Fibroblast of skin of left biceps (primary cell): ENCODE measurements around the gene APMAP.

Experiments
- DNase-seq, 2 experiments: peaks; one replicate each; pipeline ENCODE4 v3.0.0-alpha.2; 2013; ENCODE audit warnings: low read depth in 2 of 2

The APMAP gene

DNA sequence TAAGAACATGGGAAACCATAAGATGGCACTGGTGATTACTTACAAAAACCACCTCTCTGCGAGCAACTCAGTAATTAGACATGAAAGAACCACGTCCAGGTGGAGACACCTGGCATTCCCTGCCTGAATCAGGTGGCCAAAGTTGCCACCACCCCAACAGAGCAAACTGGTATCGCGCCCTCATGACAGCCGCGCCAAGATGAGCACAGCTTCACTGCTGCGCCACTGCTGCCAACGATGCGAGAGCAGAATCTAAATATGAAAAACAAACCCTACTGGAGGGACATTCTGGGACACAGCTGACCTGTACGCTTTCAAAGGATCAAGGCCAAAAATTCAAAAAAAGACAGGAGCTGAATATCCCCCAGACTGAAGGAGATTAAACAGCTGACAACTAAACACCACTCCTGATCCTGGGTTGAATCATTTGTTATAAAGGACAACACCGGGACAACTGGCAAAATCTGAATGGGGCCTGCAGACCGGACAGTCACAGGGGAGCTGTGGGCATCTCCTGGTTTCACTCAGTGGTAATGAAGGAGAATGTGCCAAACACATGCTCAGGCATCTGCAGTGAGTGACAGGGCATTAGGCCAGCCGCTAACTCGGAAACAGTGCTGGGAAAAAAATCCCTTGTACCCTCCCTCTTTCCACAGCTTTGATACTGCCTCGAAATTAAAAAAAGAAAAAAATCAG lies 26.1 kb downstream of the APMAP start:
- DNase-seq, result no peak

- DNase-seq, result no peak
These were observed 27.3 kb downstream of the APMAP start for GRCh38 chr20:24965065-24965919.

DNA sequence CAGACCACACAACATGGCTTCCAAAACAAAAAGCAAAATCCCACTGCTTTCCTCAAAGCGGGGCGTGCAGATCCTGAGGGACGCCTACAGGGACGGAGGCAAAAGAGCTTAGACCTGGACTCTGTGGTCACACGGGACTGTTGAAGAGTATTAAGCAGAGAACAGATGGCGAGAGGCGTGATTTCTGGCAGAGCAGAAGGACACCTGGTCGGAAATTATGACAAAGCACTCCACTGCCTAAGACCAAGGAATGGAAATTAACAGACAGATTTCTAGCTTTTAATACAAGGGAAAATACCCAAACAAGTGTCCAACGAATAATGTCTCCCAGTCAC lies 28.1 kb downstream of the APMAP start:
- no peak for DNase-seq

DNA sequence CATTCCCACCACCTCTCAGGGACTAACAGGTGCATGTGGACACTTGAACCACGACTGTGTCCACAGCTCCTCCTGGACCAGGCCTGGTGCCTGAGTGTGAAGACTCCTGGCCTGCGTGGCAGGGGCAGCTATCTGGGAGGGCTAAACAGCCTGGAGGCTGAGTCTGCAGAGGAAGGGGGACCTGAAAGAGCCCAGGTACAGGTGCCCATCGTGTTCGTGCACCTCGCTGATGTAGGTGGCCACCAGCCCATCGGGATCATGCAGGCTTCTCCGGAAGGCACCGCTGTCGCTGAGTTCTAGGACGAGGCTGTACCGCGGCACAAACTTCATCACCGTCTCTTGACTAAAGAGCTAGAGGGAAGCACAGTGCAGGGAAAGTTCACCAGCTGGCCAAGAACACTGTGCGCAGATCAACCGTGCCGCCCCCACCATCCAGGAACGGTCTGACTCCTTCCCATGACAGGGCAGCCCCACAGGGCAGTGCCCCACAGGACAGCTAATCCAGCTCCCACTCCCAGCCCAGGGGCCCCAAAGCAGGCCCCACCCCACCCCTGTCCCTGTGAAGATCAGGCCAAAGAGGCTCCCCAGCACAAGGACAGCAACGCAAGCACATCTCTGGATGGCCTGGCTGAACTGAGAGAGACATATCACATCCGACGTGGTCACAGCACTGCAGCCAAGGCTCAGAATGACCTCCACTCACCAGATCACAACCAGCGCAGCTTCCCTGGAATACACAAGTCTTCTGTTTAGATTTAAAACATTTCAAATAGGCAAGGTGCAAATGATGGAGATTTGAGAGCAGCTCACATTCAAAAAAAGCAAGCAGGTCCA lies 28.7 kb downstream of the APMAP start:
- DNase-seq, result no peak

GRCh38 chr20:24962510-24962909 lies 30.0 kb downstream of the APMAP start:
- DNase-seq, result no peak

GRCh38 chr20:24962182-24962492 lies 30.4 kb downstream of the APMAP start:
- no peak for DNase-seq

GRCh38 chr20:24961384-24962181 lies 31.0 kb downstream of the APMAP start:
- no peak for DNase-seq

DNA sequence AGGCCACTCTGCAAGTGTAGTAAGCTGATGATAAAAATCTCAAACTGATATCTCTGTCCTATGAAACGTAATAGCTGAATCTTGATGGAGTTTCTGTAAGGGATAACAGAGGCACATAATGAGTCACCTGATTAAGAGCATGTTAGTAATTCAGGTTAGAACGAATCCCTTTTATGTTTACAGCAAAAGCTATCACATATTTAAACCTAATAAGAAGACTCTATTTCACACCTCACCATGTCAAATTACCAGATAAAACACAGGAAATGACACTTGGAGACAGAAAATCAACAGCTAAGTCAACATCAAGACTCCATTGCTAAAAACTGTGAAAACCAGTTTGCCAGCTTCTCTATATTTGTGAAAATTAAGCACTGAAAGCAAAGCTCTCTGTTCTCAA lies 31.7 kb downstream of the APMAP start:
- no peak for DNase-seq

DNA sequence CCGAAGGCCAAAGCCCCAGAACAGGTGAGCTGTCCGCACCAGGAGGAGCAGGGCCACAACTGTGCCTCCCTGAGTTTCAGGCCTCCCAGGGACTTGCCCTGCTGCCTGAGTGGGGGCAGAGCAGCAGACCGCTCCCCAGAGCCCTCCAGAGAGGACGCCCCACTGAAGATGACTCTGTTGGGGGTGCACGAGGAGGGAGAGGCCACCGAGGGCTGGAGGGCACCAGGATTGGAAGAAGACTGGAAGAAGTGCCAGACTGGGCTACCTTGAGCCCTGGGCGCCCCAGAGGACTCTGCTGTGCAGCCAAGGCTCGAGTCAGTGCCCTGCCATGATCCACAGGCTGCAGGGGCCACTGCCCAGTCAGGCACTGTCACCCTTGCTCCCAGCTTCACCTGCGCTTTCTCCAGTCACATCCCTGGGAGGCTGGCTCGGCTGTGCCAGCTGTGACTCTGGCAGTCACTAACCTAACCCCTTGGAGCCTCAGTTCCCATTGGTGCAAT lies 32.2 kb downstream of the APMAP start:
- no peak for DNase-seq

DNA sequence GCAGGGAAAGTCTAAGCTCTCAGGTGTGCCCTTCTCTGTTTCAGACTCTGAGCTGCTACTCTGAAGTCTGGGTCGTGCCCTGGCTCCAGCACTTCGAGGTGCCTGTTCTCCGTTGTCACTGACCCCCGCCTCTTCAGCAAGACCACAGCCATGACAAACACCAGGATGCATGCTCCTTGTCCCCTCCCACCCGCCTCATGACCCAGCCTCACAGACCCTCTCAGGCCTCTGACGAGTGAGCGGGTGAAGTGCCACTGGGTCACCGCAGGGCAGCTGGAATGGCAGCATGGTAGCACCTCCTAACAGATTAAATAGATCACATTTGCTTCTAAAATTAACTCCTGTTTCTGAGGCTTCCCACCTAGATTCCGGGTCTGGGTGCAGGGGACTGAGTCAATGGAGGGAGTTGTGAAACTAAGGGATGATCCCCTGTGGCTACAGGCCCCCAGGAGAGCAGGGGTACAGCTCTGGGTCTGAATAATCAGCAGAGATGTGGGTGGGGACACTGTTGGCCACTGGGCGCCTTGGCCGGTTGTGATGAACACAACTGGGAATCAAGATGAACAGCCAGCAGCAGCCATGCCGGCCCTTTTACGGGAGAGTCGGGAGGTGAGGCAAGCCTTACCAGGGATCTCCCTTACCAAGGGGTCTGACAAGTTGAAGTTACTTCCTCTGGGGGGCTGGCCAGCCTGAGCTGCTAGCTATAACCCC lies 32.8 kb downstream of the APMAP start:
- no peak for DNase-seq

DNA sequence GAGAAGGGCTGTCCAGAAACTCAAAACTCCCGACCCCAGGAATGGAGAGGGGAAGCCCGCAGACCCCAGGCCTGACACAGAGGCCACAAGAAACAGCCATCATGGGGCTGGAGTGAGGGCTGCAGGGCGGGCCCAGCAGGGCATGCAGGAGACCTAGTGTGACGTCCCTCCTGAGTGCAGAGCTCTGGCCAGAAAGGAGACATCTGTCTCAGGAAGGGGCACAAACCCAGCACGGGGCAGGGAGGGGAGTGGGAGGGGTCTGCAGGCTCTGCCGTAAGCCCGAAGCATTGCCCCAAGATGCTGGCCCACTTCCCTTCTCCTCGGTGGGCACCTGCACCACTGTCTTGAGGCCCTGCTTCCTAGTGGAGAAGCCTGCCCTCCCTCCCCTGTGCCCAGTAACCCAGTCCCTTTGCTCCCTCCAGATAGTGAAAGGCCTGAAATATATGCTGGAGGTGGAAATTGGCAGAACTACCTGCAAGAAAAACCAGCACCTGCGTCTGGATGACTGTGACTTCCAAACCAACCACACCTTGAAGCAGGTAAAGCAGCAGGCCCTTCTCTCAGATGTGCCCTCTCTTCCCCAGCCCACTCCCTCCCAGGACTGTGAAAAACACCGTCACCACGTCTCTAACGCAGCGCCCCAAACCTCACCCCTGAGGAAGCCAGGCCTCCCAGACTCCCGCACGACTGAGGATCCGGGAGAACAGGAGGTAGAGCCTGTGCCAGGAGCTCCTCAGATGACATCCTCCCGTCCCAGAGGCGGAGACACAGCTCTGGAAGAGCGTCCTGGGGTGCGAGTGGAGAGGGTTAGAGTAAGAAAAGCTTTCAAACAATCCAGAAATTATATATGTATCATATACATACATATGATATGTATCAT lies 33.8 kb downstream of the APMAP start:
- DNase-seq, result no peak

DNA sequence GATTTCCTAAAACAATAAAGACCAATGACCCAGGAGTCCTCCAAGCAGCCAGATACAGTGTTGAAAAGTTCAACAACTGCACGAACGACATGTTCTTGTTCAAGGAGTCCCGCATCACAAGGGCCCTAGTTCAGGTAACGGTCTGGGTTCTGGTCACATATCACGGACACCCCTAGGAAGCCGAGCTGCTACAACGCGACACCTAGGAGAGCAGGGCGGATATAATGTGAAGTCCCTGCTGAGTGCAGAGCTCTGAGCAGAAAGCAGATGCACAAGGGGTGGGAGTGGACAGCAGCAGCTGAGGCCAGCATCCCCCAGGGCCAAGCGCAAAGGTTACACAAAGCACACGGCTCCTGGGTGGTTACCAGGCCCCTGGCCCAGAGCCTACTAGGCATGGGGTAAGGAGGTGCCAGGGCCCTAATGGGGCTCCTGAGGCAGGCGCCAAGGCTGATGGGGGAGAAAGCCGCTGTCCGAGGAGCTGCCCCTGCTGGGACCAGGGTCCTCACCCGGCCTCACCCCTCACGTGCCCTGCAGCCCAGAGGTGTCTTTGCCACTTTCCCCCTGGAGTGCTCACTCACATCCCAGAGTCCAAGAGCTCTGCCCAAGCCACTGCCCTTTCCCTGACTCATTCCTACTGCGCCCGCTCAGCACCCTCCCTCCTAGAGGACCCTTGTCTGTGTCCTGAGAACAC lies 35.1 kb downstream of the APMAP start:
- no peak for DNase-seq

DNA sequence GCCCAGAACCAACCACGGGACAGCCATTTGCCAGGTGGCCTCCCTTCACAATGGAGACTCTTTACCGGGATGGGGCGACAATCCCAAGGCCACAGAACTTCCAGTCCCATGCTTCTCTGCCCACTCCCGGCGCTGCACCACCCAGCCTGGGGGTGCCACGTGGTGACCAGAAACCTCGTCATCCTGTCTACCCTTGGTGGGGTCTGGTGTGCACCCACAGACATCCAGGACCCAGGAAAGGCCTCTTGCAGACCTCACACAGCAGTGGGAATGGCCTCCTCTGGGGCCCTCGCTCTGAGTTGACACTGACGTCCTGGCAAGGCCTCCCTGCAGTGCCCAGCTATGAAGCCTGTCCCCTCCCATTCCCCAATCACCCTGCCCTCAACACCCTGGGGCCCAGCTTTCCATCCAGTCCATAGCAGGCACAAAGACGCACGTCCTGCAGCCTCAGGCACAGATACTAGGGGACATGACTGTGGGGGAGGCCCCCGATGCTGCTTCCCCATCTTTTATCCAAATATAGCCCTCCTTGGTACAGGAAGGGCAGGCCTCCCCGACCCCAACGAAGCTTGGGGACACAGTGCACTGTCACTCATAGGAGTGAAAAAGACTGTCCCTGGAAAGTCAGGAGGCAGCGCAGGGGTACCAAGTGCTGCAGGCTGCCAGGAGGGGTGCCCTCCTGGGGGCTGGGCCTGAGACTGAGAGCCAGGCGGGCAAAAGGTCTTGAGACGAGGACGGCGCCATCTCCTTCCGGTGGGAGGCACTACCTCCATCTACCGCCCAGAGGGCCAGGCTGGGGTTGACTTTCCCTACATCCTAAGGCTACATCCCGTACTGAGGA lies 36.3 kb downstream of the APMAP start:
- DNase-seq, result no peak

GRCh38 chr20:24955045-24955444 lies 37.5 kb downstream of the APMAP start:
- DNase-seq, result no peak

- DNase-seq, result no peak
These were observed 38.0 kb downstream of the APMAP start for GRCh38 chr20:24954566-24954965.

DNA sequence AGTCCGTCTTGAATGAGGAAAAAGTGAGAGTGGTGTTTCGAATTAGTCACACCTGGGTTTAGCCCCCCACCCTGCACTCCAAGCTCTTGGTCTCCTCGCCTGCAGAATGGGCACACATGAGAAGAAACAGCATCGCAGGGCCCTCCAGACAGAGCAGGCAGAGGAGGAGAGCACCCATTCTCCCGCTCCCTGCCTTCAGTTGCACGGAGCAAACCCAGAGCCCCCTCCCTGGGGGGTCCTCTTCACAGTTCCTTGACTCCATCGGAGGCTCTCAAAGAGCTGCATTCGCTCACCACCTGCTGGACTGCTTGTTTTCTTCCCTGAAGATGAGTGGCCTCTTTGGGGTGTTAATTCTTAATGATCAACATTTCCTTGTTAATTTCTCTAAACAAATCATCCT lies 38.4 kb downstream of the APMAP start:
- DNase-seq, result no peak

DNA sequence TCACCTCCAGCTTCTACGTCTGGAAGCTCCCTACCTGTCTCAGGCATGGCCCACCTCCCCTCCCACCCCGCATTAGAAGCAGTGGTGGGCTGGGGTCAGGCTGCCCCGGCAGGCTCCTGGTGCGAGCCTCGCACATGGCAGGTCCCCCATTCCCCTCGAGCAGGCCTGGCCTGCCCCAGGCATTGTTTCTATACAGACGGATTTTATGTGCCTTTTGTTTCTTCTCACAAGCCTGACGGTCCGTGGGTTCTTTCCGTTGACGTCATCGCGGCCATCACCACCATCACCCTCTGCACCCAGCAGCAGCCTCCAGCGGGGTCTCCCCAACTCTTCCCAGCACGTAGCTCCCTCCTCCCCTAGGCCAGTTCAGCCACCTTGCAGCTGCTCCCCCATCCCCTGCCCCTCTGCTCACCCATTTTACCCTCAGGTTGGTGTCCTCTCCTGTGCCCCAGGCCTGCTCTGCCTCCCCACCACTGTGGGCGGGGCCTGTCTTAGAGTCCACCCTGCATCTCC lies 38.9 kb downstream of the APMAP start:
- DNase-seq, result no peak

DNA sequence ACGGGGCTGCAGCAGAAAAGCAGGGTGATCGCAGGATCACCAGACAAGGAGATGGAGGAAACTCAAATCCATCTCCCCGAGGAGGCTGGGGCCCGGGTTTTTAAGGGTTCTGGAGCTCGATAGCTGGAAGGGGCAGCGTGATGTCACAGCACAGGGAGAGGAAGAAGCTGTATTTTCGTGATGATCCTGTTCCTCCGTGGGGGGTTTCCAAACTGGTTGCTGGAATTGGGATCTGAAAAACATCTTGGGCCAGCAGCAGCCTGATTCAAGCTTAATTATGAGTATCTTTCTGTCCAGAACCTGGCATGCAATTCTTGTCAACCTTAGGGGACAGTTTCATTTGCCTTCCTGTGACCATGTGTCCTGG lies 39.4 kb downstream of the APMAP start:
- no peak for DNase-seq
